NCI-H146 treated with DMSO at 0.1 percent for 48 hours (cell line): ENCODE measurements around the gene MEI4.

Experiments used
- DNase-seq: peaks from one replicate; lab custom pipeline; 2025; ENCODE audit not compliant: unreplicated experiment; lab: John Stamatoyannopoulos, UW

MEI4 gene

DNA sequence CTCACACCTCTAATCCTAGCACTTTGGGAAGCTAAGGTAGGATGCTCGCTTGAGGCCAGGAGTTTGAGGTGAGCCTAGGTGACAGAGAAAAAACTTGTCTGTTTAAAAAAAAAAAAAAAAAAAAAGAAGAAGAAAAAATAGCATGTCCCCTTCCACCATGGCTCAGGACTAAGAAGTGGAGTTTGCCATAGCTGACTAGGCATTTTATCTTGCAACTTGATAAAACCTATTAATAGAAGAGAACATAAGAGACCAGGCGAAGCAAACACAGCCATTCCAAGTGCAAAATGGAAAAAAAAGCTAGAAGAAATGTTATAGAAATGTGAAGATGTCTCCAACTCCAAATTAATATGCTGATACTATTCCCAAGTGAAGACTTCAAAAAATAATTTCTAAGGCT lies 277.5 kb downstream of the MEI4 start:
- no peak for DNase-seq

DNA sequence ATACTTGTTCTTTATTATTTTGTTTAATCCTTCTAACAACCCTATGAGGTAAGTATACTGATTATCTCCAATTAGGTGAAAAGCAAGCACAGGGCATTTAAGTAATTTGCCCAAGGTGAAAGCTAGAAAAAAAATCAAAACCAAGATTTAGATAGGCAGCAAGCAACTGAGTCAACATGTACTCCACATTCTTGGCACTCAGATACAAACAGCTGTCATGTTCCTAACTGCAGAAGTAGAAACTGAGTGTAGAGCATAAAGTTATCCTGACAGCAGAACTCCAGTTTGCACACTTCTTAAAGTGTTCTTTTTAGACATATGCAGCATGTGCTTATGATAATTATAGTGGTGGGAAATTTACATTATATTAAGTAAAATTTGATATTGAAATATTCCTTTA lies 278.1 kb downstream of the MEI4 start:
- DNase-seq = no peak

DNA sequence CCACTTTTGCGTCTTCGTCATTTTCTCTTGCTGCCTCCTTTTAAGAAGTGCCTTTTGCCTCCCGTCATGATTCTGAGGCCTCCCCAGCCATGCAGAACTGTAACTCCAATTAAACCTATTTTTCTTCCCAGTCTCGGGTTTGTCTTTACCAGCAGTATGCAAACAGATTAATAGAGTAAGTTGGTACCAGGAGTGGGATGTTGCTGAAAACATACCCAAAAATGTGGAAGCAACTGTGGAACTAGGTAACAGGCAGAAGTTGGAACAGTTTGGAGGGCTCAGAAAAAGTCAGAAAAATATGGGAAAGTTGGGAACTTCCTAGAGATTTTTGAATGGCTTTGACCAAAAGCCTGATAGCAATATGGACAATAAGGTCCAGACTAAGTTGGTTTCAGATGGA lies 309.2 kb downstream of the MEI4 start:
- DNase-seq = no peak

DNA sequence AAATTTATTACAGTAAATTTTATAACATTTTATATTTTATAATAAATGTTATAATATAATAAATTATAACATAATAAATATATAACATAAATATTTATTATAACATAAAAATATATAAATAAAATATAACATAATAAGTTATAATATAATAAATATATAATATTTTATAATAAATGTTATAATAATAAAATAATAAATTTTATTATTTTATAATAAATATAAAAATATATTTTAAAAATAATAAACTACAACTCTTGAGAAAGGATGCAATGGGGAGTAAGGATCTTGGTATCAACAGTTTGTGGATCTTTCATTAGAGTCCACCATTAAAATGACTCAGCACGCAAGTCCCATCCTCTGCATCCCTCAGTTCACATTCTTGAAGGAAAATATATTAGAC lies 312.6 kb downstream of the MEI4 start:
- DNase-seq = no peak

DNA sequence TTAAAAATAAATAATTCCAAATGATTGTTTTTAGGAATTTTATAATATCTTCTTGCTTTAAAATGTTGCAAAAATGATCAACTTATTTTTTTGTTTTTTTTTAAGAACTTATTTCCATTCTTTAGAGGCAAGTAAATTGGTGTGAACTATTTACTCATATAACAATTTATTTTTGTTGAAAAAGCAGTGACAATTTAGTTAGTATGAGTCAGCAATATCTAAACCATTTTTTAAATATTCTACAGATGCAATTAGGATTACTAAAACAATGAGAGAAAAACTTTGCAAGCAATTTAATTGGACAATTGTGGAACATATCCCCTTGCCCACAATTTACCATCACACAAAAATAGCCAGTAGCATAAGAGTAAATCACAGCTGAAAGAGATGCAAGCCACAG lies 319.5 kb downstream of the MEI4 start:
- no peak for DNase-seq
